ENCODE results near the gene ID4. TPM values are rescaled to one million over a fixed set of nuclear protein-coding genes. Genes with fewer than 3 reads are reported as not detected.

The ID4 gene
- total and polyA plus RNA-seq, 9 donors: 9.9 to 169 (median 49.2) TPM

- DNase-seq: no peak
- Histone ChIP-seq H3K9me3 (no peaks in the 10 kb centered on the region), H3K27me3 (no peaks in the 10 kb centered on the region), H3K4me1 (ENCODE audit: insufficient read depth) (no peaks in the 10 kb centered on the region), H3K27ac (no peak overlapping the region), H3K36me3 (no peaks in the 10 kb centered on the region), H3K4me3 (no peak overlapping the region)
- intact Hi-C loops (cut with DNase I): no loop called here
- WGBS, 3 donors: 18 to 45% (median 26%) methylated on average over 4 of the region's 4 CpGs
- TF ChIP-seq EP300 (IDR thresholded peaks at IDR 0.05): no peak
- TF ChIP-seq POLR2A (IDR thresholded peaks at IDR 0.05): no peak
- TF ChIP-seq, protein P1, sequence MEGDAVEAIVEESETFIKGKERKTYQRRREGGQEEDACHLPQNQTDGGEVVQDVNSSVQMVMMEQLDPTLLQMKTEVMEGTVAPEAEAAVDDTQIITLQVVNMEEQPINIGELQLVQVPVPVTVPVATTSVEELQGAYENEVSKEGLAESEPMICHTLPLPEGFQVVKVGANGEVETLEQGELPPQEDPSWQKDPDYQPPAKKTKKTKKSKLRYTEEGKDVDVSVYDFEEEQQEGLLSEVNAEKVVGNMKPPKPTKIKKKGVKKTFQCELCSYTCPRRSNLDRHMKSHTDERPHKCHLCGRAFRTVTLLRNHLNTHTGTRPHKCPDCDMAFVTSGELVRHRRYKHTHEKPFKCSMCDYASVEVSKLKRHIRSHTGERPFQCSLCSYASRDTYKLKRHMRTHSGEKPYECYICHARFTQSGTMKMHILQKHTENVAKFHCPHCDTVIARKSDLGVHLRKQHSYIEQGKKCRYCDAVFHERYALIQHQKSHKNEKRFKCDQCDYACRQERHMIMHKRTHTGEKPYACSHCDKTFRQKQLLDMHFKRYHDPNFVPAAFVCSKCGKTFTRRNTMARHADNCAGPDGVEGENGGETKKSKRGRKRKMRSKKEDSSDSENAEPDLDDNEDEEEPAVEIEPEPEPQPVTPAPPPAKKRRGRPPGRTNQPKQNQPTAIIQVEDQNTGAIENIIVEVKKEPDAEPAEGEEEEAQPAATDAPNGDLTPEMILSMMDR (IDR thresholded peaks at IDR 0.05): no peak
Observed at GRCh38 chr6:19860235-19860877, 23.2 kb downstream of the ID4 start.

GRCh38 chr6:19864285-19864684 is 27.1 kb downstream of the ID4 start:
- no peaks in the 10 kb centered on the region for H3K9me3 ChIP-seq
- H3K27me3 ChIP-seq: no peaks in the 10 kb centered on the region
- H3K27ac ChIP-seq: no peak overlapping the region
- 85 to 91% (median 87%) methylated on average over 3 of the region's 3 CpGs for WGBS, 3 donors
- intact Hi-C loops (cut with DNase I): no loop called here
- no peaks in the 10 kb centered on the region for H3K36me3 ChIP-seq
- TF ChIP-seq POLR2A (IDR thresholded peaks at IDR 0.05): no peak
- TF ChIP-seq, protein P1 (IDR thresholded peaks at IDR 0.05): no peak
- no peak for TF ChIP-seq EP300 (IDR thresholded peaks at IDR 0.05)
- H3K4me3 ChIP-seq: no peak overlapping the region
- H3K4me1 ChIP-seq (ENCODE audit: insufficient read depth): no peaks in the 10 kb centered on the region
- DNase-seq: no peak

DNA sequence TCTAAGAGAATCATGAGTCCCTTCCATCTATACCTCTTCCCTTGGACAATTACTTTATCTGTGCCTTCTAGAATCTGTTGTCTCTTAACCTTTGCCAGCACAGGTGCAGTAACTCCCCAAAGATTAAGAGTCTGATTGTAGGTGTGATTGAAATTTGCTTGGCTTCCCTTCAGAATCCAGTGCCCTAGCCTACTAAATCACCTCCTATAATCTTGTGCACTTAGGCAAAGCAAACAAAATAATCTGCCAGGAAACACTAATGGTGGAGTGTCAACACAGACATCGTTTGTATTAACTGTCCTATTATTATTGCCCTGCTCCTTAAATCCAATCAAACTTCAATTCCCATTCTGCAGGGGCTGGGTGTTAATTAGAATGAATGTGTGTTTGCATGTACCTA is 28.0 kb downstream of the ID4 start:
- no peaks in the 10 kb centered on the region for H3K36me3 ChIP-seq
- intact Hi-C loops (cut with DNase I): no loop called here
- no peaks in the 10 kb centered on the region for H3K27me3 ChIP-seq
- H3K27ac ChIP-seq: no peak overlapping the region
- no peak for DNase-seq
- TF ChIP-seq EP300 (IDR thresholded peaks at IDR 0.05): no peak
- TF ChIP-seq, protein P1 (IDR thresholded peaks at IDR 0.05): no peak
- no peak for TF ChIP-seq POLR2A (IDR thresholded peaks at IDR 0.05)
- 27 to 47% (median 38%) methylated on average over 1 of the region's 1 CpG for WGBS, 3 donors
- no peaks in the 10 kb centered on the region for H3K9me3 ChIP-seq
- H3K4me3 ChIP-seq: no peak overlapping the region
- no peaks in the 10 kb centered on the region for H3K4me1 ChIP-seq (ENCODE audit: insufficient read depth)

- 42 to 63% (median 52%) methylated on average over 18 of the region's 18 CpGs for WGBS, 3 donors
Observed at GRCh38 chr6:19866173-19866984, 29.2 kb downstream of the ID4 start.

More at GRCh38 chr6:19866173-19866984, 29.2 kb downstream of the ID4 start:
- no peaks in the 10 kb centered on the region for H3K27me3 ChIP-seq
- no peak overlapping the region for H3K27ac ChIP-seq
- no peak for DNase-seq
- no peaks in the 10 kb centered on the region for H3K36me3 ChIP-seq
- H3K4me1 ChIP-seq (ENCODE audit: insufficient read depth): no peaks in the 10 kb centered on the region
- no peaks in the 10 kb centered on the region for H3K9me3 ChIP-seq
- intact Hi-C loops (cut with DNase I): no loop called here
- TF ChIP-seq, protein P1 (IDR thresholded peaks at IDR 0.05): no peak
- TF ChIP-seq POLR2A (IDR thresholded peaks at IDR 0.05) (no peak), EP300 (IDR thresholded peaks at IDR 0.05) (no peak)
- no peak overlapping the region for H3K4me3 ChIP-seq

Data from ovary (tissue), 9 donors.